Left ventricle myocardium inferior (tissue), 1 donor: ENCODE measurements around the gene WDR90. TPM values are rescaled to one million over a fixed set of nuclear protein-coding genes. Genes with fewer than 3 reads are reported as not detected.

ENCODE experiments used
- DNase-seq: peaks from one replicate; pipeline ENCODE4 v3.0.0-alpha.2; 2020
- H3K27ac ChIP-seq: fragments of 200-600 bp; replicated peaks from 2 replicates; pipeline ENCODE4 v1.8.0; 2021
- H3K27me3 ChIP-seq: fragments of 200-600 bp; 2 replicates; pipeline ENCODE4 v1.8.0; 2021; ENCODE audit warnings: low read depth
- H3K36me3 ChIP-seq: fragments of 200-600 bp; 2 replicates; pipeline ENCODE4 v1.8.0; 2021
- H3K4me1 ChIP-seq: fragments of 200-600 bp; 2 replicates; pipeline ENCODE4 v1.8.0; 2021
- H3K4me3 ChIP-seq: fragments of 200-600 bp; 2 replicates; pipeline ENCODE4 v1.8.0; 2021; ENCODE audit warnings: mild to moderate bottlenecking, moderate library complexity
- H3K9me3 ChIP-seq: fragments of 200-600 bp; replicated peaks from 2 replicates; pipeline ENCODE4 v1.8.0; 2021
- CTCF ChIP-seq: fragments of 200-600 bp; IDR thresholded peaks from 2 replicates; pipeline ENCODE4 v1.8.0; 2021; ENCODE audit warnings: antibody characterized with exemption, mild to moderate bottlenecking, borderline replicate concordance
- intact Hi-C: fragments of 100-400 bp; cut with micrococcal nuclease; formaldehyde crosslinking; loops from one replicate; pipeline ENCODE4 v1.11.0; 2022
- total RNA-seq: library from RNA; stranded (reverse); fragmentation: NEBNext Ultra II Directional; extraction: Animal tissue kit (Norgen Biotek cat#: 25700); gene quantifications from one replicate; pipeline ENCODE4 v1.2.1, GENCODE V29; 2021
- donor health status: DM: no; HTN: yes; CAD: no; lungs with severe emphysema.

The WDR90 gene
- total RNA-seq, 1 donor from 2014 or later, result 9.2 TPM

GRCh38 chr16:662095-662494 lies 12.9 kb downstream of the WDR90 start:
- no peak for DNase-seq
- no peak overlapping the region for H3K27ac ChIP-seq
- H3K4me3 ChIP-seq, result no peak overlapping the region
- no peaks in the 10 kb centered on the region for H3K36me3 ChIP-seq
- H3K4me1 ChIP-seq, result peaks cover 18% of the 10 kb centered on the region
- no peaks in the 10 kb centered on the region for H3K27me3 ChIP-seq
- intact Hi-C loops, result no loop called here
- TF ChIP-seq CTCF, result no peak
- no peaks in the 10 kb centered on the region for H3K9me3 ChIP-seq

GRCh38 chr16:662597-662996 lies 13.4 kb downstream of the WDR90 start:
- intact Hi-C loops, result no loop called here

GRCh38 chr16:666572-666971 lies 17.4 kb downstream of the WDR90 start:
- H3K9me3 ChIP-seq, result no peaks in the 10 kb centered on the region
- no peak overlapping the region for H3K27ac ChIP-seq
- no peak for TF ChIP-seq CTCF
- no peak for DNase-seq
- no peak overlapping the region for H3K4me3 ChIP-seq
- no peaks in the 10 kb centered on the region for H3K27me3 ChIP-seq
- H3K36me3 ChIP-seq, result peaks cover 27% of the 10 kb centered on the region
- intact Hi-C loops, result no loop called here
- H3K4me1 ChIP-seq, result peaks cover 27% of the 10 kb centered on the region

More at GRCh38 chr16:662597-662996, 13.4 kb downstream of the WDR90 start:
- Histone ChIP-seq H3K36me3 (no peaks in the 10 kb centered on the region), H3K4me3 (no peak overlapping the region), H3K4me1 (peaks cover 23% of the 10 kb centered on the region), H3K27me3 (no peaks in the 10 kb centered on the region), H3K9me3 (no peaks in the 10 kb centered on the region), H3K27ac (no peak overlapping the region)
- no peak for TF ChIP-seq CTCF
- no peak for DNase-seq

GRCh38 chr16:667113-667779 lies 18.1 kb downstream of the WDR90 start:
- no peak for TF ChIP-seq CTCF
- intact Hi-C loops, result no loop called here
- DNase-seq, result no peak
- H3K27me3 ChIP-seq, result no peaks in the 10 kb centered on the region
- no peaks in the 10 kb centered on the region for H3K9me3 ChIP-seq
- H3K4me3 ChIP-seq, result peak overlapping the region; percentile 100
- H3K27ac ChIP-seq, result peak overlapping the region; percentile 95
- peaks cover 25% of the 10 kb centered on the region for H3K4me1 ChIP-seq
- H3K36me3 ChIP-seq, result peaks cover 34% of the 10 kb centered on the region

GRCh38 chr16:667780-668518 lies 18.8 kb downstream of the WDR90 start, which contains the start of gene RHOT2:
Gene RHOT2 (plus strand): TSS chr16:668132. CDS start chr16:668200, 68 bp downstream.
- H3K27me3 ChIP-seq, result no peaks in the 10 kb centered on the region

More at GRCh38 chr16:667780-668518, 18.8 kb downstream of the WDR90 start, which contains the start of gene RHOT2:
- peaks cover 41% of the 10 kb centered on the region for H3K36me3 ChIP-seq
- H3K4me3 ChIP-seq, result peak within 1 kb of the TSS; percentile 100
- DNase-seq, result peak; percentile 95
- peak within 1 kb of the TSS; percentile 95 for H3K27ac ChIP-seq
- peak; percentile 94 for TF ChIP-seq CTCF
- H3K9me3 ChIP-seq, result no peaks in the 10 kb centered on the region
- H3K4me1 ChIP-seq, result peaks cover 25% of the 10 kb centered on the region
- intact Hi-C loops, result no loop called here
